Measurements from ENCODE around the gene TTC19.
"Not testable (repeated sequence)": the region's sequence is repeated elsewhere in the genome, so short reads cannot be mapped to it uniquely, and the experiment has no call there.

The TTC19 gene

GRCh38 chr17:15972497-15972951, 27.1 kb upstream of the TTC19 start:
- DNase-seq (ENCODE audit: low spot score) = no peak

DNA sequence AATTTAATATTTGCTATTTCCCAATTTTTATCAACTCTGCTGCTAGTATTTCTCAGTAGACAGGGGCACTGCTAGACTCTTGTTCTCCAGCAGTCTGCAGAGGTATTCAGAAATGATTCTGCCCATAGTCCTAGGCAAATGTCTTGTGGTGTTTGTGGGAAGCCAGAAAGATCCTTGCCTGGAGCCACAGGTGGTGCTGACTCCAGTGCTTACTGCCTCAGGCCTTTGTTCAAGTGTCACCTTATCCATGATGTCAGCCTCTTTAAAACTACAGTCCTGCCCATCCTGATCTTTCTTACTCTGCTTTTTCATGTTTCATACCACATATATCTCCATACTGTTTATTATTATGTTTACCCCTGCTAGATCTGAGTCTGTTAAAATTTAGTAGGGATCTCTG, 26.6 kb upstream of the TTC19 start:
- DNase-seq (ENCODE audit: low spot score) = no peak

DNA sequence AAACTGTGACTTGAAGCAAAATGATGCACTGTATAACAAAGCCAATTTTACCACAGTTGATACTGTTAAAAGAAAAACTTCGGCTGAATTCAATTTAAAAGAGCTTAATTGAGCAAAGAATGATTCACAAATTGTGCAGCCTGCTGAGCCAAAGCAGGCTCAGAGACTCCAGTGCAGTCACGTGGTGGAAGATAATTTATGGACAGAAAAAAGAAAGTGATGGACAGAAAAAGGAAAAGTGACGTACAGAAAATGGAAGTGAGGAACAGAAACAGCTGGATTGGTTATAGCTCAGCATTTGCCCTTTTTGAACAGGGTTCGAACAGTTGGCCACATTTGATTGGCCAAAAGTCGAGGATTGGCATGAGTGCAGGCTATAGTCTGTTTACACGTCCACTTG, 25.8 kb upstream of the TTC19 start:
- DNase-seq (ENCODE audit: low spot score) = no peak

- no peak for DNase-seq (ENCODE audit: low spot score)
These were observed 21.7 kb upstream of the TTC19 start for GRCh38 chr17:15977894-15978293.

- DNase-seq (ENCODE audit: low spot score) = no peak
These were observed 21.0 kb upstream of the TTC19 start for GRCh38 chr17:15978606-15979005.

DNA sequence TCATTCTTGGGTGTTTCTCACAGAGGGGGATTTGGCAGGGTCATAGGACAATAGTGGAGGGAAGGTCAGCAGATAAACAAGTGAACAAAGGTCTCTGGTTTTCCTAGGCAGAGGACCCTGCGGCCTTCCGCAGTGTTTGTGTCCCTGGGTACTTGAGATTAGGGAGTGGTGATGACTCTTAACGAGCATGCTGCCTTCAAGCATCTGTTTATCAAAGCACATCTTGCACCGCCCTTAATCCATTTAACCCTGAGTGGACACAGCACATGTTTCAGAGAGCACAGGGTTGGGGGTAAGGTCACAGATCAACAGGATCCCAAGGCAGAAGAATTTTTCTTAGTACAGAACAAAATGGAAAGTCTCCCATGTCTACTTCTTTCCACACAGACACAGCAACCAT, 20.6 kb upstream of the TTC19 start:
- not testable (repeated sequence) for DNase-seq (ENCODE audit: low spot score)

GRCh38 chr17:15981208-15981607, 18.4 kb upstream of the TTC19 start:
- DNase-seq (ENCODE audit: low spot score) = no peak

- no peak for DNase-seq (ENCODE audit: low spot score)
These were observed 17.7 kb upstream of the TTC19 start for GRCh38 chr17:15981646-15982580.

- DNase-seq (ENCODE audit: low spot score) = no peak
These were observed 3.3 kb upstream of the TTC19 start for GRCh38 chr17:15996322-15996721.

GRCh38 chr17:15998031-15998562, 1.5 kb upstream of the TTC19 start:
- DNase-seq (ENCODE audit: low spot score) = no peak

DNA sequence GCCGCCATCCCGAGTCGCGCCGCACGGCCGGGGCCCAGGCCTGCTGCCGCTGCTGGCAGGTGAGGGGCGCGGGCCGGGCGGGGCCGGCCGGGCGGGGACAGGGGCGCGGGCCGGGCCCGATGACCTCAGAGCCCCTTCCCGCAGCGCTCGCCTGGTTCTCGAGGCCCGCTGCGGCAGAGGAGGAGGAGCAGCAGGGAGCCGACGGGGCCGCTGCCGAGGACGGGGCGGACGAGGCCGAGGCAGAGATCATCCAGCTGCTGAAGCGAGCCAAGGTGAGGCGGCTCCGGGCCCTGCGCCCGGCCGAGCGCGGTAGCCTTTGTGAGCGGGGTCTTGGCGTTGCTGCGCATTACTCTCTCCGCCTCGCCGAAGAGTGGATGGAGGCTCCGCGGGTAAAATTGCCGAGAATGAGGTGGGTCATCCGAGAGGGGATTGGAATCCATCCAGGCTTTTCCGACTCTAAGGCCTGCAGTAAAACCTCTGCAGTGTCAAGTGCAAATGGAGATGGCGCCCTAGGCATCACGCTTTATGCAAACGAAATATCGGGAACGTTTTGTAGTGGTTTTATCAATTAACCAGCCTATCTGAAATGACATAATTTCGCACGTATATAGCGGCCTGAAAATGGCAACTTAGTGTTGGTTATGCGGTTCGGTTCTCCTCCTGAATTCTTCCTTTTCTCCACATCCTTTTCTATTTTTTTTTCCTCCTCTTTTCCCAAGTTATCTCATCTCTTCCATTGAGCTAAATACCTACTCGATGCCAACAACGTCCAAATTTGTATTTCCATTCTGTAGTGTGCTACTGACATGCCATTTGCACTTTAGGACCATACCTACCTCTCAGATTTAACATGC, 577 bp downstream of the TTC19 start:
- DNase-seq (ENCODE audit: low spot score) = no peak

- no peak for DNase-seq (ENCODE audit: low spot score)
These were observed 1.7 kb downstream of the TTC19 start for GRCh38 chr17:16001226-16001897.

GRCh38 chr17:16002708-16003260, 3.2 kb downstream of the TTC19 start:
- no peak for DNase-seq (ENCODE audit: low spot score)

- DNase-seq (ENCODE audit: low spot score) = no peak
These were observed 4.2 kb downstream of the TTC19 start for GRCh38 chr17:16003841-16004240.

DNA sequence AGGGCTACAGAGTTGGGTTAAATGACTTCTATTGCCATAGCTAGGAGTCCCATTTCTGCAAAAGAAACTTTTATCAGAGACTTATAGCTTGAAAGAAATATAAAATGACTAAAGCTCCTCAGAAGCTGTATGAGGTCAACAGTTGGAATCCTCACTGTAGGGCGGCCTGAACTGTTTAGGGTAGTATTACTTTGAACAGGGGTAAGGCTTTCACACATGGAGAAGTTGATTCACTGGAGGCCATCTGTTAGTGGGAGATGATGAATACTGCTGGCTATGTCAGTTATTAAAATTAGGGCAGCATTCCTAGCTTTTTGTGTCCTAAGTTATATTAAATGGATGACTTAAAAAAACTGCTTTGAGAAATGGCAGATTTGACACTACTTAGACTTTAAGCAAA, 6.0 kb downstream of the TTC19 start:
- no peak for DNase-seq (ENCODE audit: low spot score)

GRCh38 chr17:16007439-16007838, 7.8 kb downstream of the TTC19 start:
- no peak for DNase-seq (ENCODE audit: low spot score)

- DNase-seq (ENCODE audit: low spot score) = no peak
These were observed 14.4 kb downstream of the TTC19 start for GRCh38 chr17:16013943-16014407.

DNA sequence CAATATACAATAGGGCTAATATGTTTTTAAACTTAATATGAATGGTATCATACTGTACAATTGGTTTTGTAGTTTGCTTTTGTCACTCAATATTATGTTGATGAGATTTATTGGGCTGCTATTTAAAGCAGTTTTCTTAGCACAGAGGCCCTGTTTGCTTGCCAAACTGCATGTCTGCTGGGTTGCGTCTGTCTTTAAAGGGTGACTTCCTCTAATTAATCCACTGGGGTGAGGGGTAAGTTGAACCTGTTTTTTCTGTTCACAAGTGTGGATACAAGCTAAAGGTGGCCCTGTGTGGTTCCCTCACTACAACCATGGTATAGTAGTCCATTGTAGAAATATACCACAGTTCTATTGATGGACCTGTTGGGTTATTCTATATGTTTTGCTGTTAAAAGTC, 19.7 kb downstream of the TTC19 start:
- DNase-seq (ENCODE audit: low spot score) = no peak

DNA sequence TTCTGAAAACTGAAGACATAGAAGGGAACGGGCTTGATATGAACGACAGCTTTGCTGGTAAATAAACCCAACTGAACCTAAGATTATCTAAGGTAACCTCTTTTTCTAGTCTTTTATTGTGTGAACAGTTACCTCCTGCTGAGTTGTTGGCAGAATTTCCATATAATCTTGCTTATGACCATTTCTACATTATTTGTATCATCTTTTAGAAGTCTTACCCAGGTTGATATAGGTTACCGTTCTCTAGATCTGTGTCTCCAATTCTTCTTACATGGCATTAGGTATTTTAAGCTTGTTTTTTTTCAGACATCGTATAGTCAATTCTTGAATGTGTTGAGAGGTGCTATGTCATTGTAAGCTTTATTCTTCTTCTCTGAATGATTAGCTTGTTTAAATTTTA, 24.3 kb downstream of the TTC19 start:
- no peak for DNase-seq (ENCODE audit: low spot score)

- DNase-seq (ENCODE audit: low spot score) = no peak
These were observed 25.6 kb downstream of the TTC19 start for GRCh38 chr17:16025202-16025601.

- DNase-seq (ENCODE audit: low spot score) = no peak
These were observed 27.3 kb downstream of the TTC19 start for GRCh38 chr17:16026895-16027294.

Measured in CD4-positive, alpha-beta T cell treated with Interleukin-15 for 4 hours (primary cell).